ENCODE data around the gene TRAPPC2L.
A peak's percentile ranks its signal among the peaks of the same experiment; 100 is the strongest.

The TRAPPC2L gene

GRCh38 chr16:88839026-88839529 is 17.8 kb upstream of the TRAPPC2L start:
- DNase-seq (ENCODE audit: low read depth in 3 of 3) = no peak

- no peak for DNase-seq (ENCODE audit: low read depth in 3 of 3)
Measured at GRCh38 chr16:88839745-88840599, 17.0 kb upstream of the TRAPPC2L start.

- no peak for DNase-seq (ENCODE audit: low read depth in 3 of 3)
Measured at GRCh38 chr16:88840600-88841215, 16.2 kb upstream of the TRAPPC2L start.

- DNase-seq (ENCODE audit: low read depth in 3 of 3) = no peak
Measured at GRCh38 chr16:88841521-88842307, 15.2 kb upstream of the TRAPPC2L start.

GRCh38 chr16:88842308-88842756 is 14.6 kb upstream of the TRAPPC2L start:
- DNase-seq (ENCODE audit: low read depth in 3 of 3) = no peak

- no peak for DNase-seq (ENCODE audit: low read depth in 3 of 3)
Measured at GRCh38 chr16:88842806-88843205, 14.1 kb upstream of the TRAPPC2L start.

- no peak for DNase-seq (ENCODE audit: low read depth in 3 of 3)
Measured at GRCh38 chr16:88843256-88843655, 13.7 kb upstream of the TRAPPC2L start.

GRCh38 chr16:88844419-88845036 is 12.4 kb upstream of the TRAPPC2L start:
- DNase-seq (ENCODE audit: low read depth in 3 of 3) = no peak

- DNase-seq (ENCODE audit: low read depth in 3 of 3) = no peak
Measured at GRCh38 chr16:88846088-88846487, 10.8 kb upstream of the TRAPPC2L start.

GRCh38 chr16:88847654-88848053 is 9.3 kb upstream of the TRAPPC2L start:
- no peak for DNase-seq (ENCODE audit: low read depth in 3 of 3)

GRCh38 chr16:88848557-88848956 is 8.4 kb upstream of the TRAPPC2L start:
- no peak for DNase-seq (ENCODE audit: low read depth in 3 of 3)

GRCh38 chr16:88850531-88851199 is 6.3 kb upstream of the TRAPPC2L start:
- no peak for DNase-seq (ENCODE audit: low read depth in 3 of 3)

GRCh38 chr16:88851616-88852015 is 5.3 kb upstream of the TRAPPC2L start:
- DNase-seq (ENCODE audit: low read depth in 3 of 3) = no peak

GRCh38 chr16:88853325-88853941 is 3.5 kb upstream of the TRAPPC2L start:
- no peak for DNase-seq (ENCODE audit: low read depth in 3 of 3)

- no peak for DNase-seq (ENCODE audit: low read depth in 3 of 3)
Measured at GRCh38 chr16:88854306-88855111, 2.4 kb upstream of the TRAPPC2L start.

- DNase-seq (ENCODE audit: low read depth in 3 of 3) = no peak
Measured at GRCh38 chr16:88855176-88855575, 1.8 kb upstream of the TRAPPC2L start.

- DNase-seq (ENCODE audit: low read depth in 3 of 3) = no peak
Measured at GRCh38 chr16:88855736-88856121, 1.2 kb upstream of the TRAPPC2L start.

- no peak for DNase-seq (ENCODE audit: low read depth in 3 of 3)
Measured at GRCh38 chr16:88856122-88856827, 652 bp upstream of the TRAPPC2L start.

- peak; percentile 42 to 66 (median 61) for DNase-seq (ENCODE audit: low read depth in 3 of 3)
Measured at GRCh38 chr16:88857728-88858339, 907 bp downstream of the TRAPPC2L start.

All from stimulated activated CD4-positive, alpha-beta T cell treated with anti-CD3 and anti-CD28 coated beads, TNF-alpha, amount 100 ng/mL, for 48 hours (primary cell).